ENCODE data around the gene CFAP46. TPM values are rescaled to one million over a fixed set of nuclear protein-coding genes. Genes with fewer than 3 reads are reported as not detected.

CFAP46 gene
- total RNA-seq, 1 donor from 2014 or later: 5.2 TPM

GRCh38 chr10:132779549-132780294, 162.6 kb downstream of the CFAP46 start:
- Mint-ChIP-seq H3K27ac (ENCODE audit: unreplicated experiment) (no peak overlapping the region), H3K9me3 (ENCODE audit: unreplicated experiment) (peaks cover 9% of the 10 kb centered on the region), H3K4me1 (ENCODE audit: low read depth, unreplicated experiment) (peaks cover 4% of the 10 kb centered on the region), H3K4me3 (ENCODE audit: unreplicated experiment) (no peak overlapping the region), H3K27me3 (ENCODE audit: unreplicated experiment) (peaks cover 18% of the 10 kb centered on the region), H3K36me3 (ENCODE audit: unreplicated experiment) (peaks cover 3% of the 10 kb centered on the region)
- no peak for TF ChIP-seq CTCF (IDR thresholded peaks at IDR 0.05; ENCODE audit: partially characterized antibody, unreplicated experiment)
- DNase-seq: no peak

GRCh38 chr10:132777441-132777840, 164.9 kb downstream of the CFAP46 start:
- H3K4me3 Mint-ChIP-seq (ENCODE audit: unreplicated experiment): no peak overlapping the region
- no peaks in the 10 kb centered on the region for H3K36me3 Mint-ChIP-seq (ENCODE audit: unreplicated experiment)
- peaks cover 12% of the 10 kb centered on the region for H3K9me3 Mint-ChIP-seq (ENCODE audit: unreplicated experiment)
- no peak overlapping the region for H3K27ac Mint-ChIP-seq (ENCODE audit: unreplicated experiment)
- TF ChIP-seq CTCF (IDR thresholded peaks at IDR 0.05; ENCODE audit: partially characterized antibody, unreplicated experiment): no peak
- peaks cover 6% of the 10 kb centered on the region for H3K27me3 Mint-ChIP-seq (ENCODE audit: unreplicated experiment)
- DNase-seq: no peak
- H3K4me1 Mint-ChIP-seq (ENCODE audit: low read depth, unreplicated experiment): peaks cover 5% of the 10 kb centered on the region

GRCh38 chr10:132776821-132777220, 165.5 kb downstream of the CFAP46 start:
- Mint-ChIP-seq H3K27ac (ENCODE audit: unreplicated experiment) (no peak overlapping the region), H3K4me3 (ENCODE audit: unreplicated experiment) (no peak overlapping the region), H3K27me3 (ENCODE audit: unreplicated experiment) (peaks cover 3% of the 10 kb centered on the region), H3K9me3 (ENCODE audit: unreplicated experiment) (peaks cover 11% of the 10 kb centered on the region), H3K36me3 (ENCODE audit: unreplicated experiment) (no peaks in the 10 kb centered on the region), H3K4me1 (ENCODE audit: low read depth, unreplicated experiment) (peaks cover 5% of the 10 kb centered on the region)
- no peak for TF ChIP-seq CTCF (IDR thresholded peaks at IDR 0.05; ENCODE audit: partially characterized antibody, unreplicated experiment)
- no peak for DNase-seq

GRCh38 chr10:132776186-132776585, 166.2 kb downstream of the CFAP46 start:
- Mint-ChIP-seq H3K27ac (ENCODE audit: unreplicated experiment) (no peak overlapping the region), H3K4me3 (ENCODE audit: unreplicated experiment) (no peak overlapping the region), H3K9me3 (ENCODE audit: unreplicated experiment) (peaks cover 9% of the 10 kb centered on the region), H3K27me3 (ENCODE audit: unreplicated experiment) (peaks cover 1% of the 10 kb centered on the region), H3K4me1 (ENCODE audit: low read depth, unreplicated experiment) (peaks cover 5% of the 10 kb centered on the region), H3K36me3 (ENCODE audit: unreplicated experiment) (no peaks in the 10 kb centered on the region)
- DNase-seq: no peak
- no peak for TF ChIP-seq CTCF (IDR thresholded peaks at IDR 0.05; ENCODE audit: partially characterized antibody, unreplicated experiment)

Measured in glutamatergic neuron (in vitro differentiated cells).